ENCODE measurements around the gene CTCF.

CTCF gene

GRCh38 chr16:67666032-67666551 lies 103.8 kb downstream of the CTCF start:
- peak overlapping the region; percentile 80 for H3K27ac ChIP-seq
- no peak for TF ChIP-seq CTCF (conservative IDR thresholded peaks at IDR 0.05; ENCODE audit: low read depth)
- DNase-seq (ENCODE audit: low spot score) = no peak
- CTCF ChIA-PET = interaction anchor here (0.5 to 3.1 kb wide), 3 partner anchors 119 to 267 kb away, joined by 3 to 15 read pairs (median 3); no protein-coding TSS in a partner anchor
- POLR2A ChIA-PET (ENCODE audit: low non-redundant PET) = no interaction called here

- DNase-seq (ENCODE audit: low spot score) = peak; percentile 83
- ChIA-PET POLR2A (ENCODE audit: low non-redundant PET) (no interaction called here), CTCF (interaction anchor here (0.7 to 3.1 kb wide), 5 partner anchors 120 to 203 kb away, joined by 3 to 15 read pairs (median 5); no protein-coding TSS in a partner anchor)
- H3K27ac ChIP-seq = peak within 1 kb of the TSS; percentile 80
- no peak for TF ChIP-seq CTCF (conservative IDR thresholded peaks at IDR 0.05; ENCODE audit: low read depth)
Observed at GRCh38 chr16:67666559-67667452, 104.5 kb downstream of the CTCF start, which contains the start of the genes C16orf86 and ENKD1. Gene C16orf86, plus strand, starts transcription at chr16:67666814. Its CDS starts 157 bp downstream, at chr16:67666971. Gene ENKD1, minus strand, starts transcription at chr16:67666750. Its CDS starts 308 bp downstream, at chr16:67666442.

- H3K27ac ChIP-seq = peak overlapping the region; percentile 80
- DNase-seq (ENCODE audit: low spot score) = no peak
- no peak for TF ChIP-seq CTCF (conservative IDR thresholded peaks at IDR 0.05; ENCODE audit: low read depth)
- POLR2A ChIA-PET (ENCODE audit: low non-redundant PET) = no interaction called here
- CTCF ChIA-PET = interaction anchor here (0.7 to 3.1 kb wide), 4 partner anchors 120 to 203 kb away, joined by 3 to 15 read pairs (median 6); no protein-coding TSS in a partner anchor
Observed at GRCh38 chr16:67667453-67667816, 105.1 kb downstream of the CTCF start.

GRCh38 chr16:67667817-67668494 lies 105.6 kb downstream of the CTCF start:
- peak; percentile 90 for DNase-seq (ENCODE audit: low spot score)
- TF ChIP-seq CTCF (conservative IDR thresholded peaks at IDR 0.05; ENCODE audit: low read depth) = peak; percentile 71
- H3K27ac ChIP-seq = peak overlapping the region; percentile 80
- ChIA-PET POLR2A (ENCODE audit: low non-redundant PET) (no interaction called here), CTCF (interaction anchor here (0.5 to 3.1 kb wide), 10 partner anchors 9 to 202 kb away, joined by 3 to 15 read pairs (median 4); no protein-coding TSS in a partner anchor)

- TF ChIP-seq CTCF (conservative IDR thresholded peaks at IDR 0.05; ENCODE audit: low read depth) = no peak
- CTCF ChIA-PET = interaction anchor here (0.5 to 3.1 kb wide), 9 partner anchors 8 to 201 kb away, joined by 3 to 15 read pairs (median 4); no protein-coding TSS in a partner anchor
- POLR2A ChIA-PET (ENCODE audit: low non-redundant PET) = no interaction called here
- DNase-seq (ENCODE audit: low spot score) = no peak
- peak overlapping the region; percentile 80 for H3K27ac ChIP-seq
Observed at GRCh38 chr16:67668495-67669157, 106.3 kb downstream of the CTCF start.
